K562 (cell line): Measurements from ENCODE around the gene SLC25A10. TPM values are rescaled to one million over a fixed set of nuclear protein-coding genes. Genes with fewer than 3 reads are reported as not detected.
A peak's percentile ranks its signal among the peaks of the same experiment; 100 is the strongest.

ENCODE experiments used
- ATAC-seq: fragments of 200-7000 bp; cut with Tn5 transposase; 3 replicates; pipeline ENCODE4 v1.9.1; 2020; ENCODE audit warnings: moderate library complexity
- BruUV-seq: library from RNA; stranded (reverse); fragments of 400-500 nt; replicated peaks from 2 replicates; lab custom pipeline; 2021; lab: Mats Ljungman, UMichigan
- CTCF ChIA-PET: fragments of 300-600 bp; formaldehyde crosslinking; extraction: SDS; loops from one replicate; lab custom pipeline; 2021; ENCODE audit warnings: low intra/inter-chr PET ratio; lab: Yijun Ruan, JAX
- POLR2A ChIA-PET: fragments of 300-600, 350-650 bp; sonication (Branson Sonifier 250); formaldehyde crosslinking; extraction: SDS; loops from one replicate; lab custom pipeline; 2021; ENCODE audit warnings: antibody characterized with exemption, inconsistent platforms; lab: Yijun Ruan, JAX
- DNase-seq, 4 experiments: peaks; one replicate each; pipeline versions ENCODE4 v3.0.0 to v3.0.0-alpha.2; 2011 to 2018; ENCODE audit warnings: low spot score in 3 of 4, mixed read lengths in 3 of 4; ENCODE audit errors: extremely low read depth in 1 of 4
- FAIRE-seq: peaks from 2 replicates; lab custom pipeline; 2011; peaks lifted over from hg19 to GRCh38; lab: Jason Lieb, UNC
- H2AFZ ChIP-seq: 2 replicates; pipeline ENCODE4 v1.6.0; 2011; ENCODE audit warnings: low read depth, low read length, control low read depth, inconsistent platforms
- H3K27ac ChIP-seq: fragments of 200-600 bp; 3 replicates; pipeline ENCODE4 v1.8.0; 2011; ENCODE audit warnings: low read depth, mild to moderate bottlenecking, control low read depth, inconsistent platforms, low read length, moderate library complexity, mixed read lengths; ENCODE audit errors: extremely low read depth
- H3K27me3 ChIP-seq, 2 experiments: fragments of 300-600 bp in 1 of 2; 2 replicates in 1 of 2; 3 replicates in 1 of 2; pipeline versions ENCODE4 v1.6.0 to v1.8.0; 2011; ENCODE audit warnings: inconsistent platforms in 2 of 2, low read length in 2 of 2, mild to moderate bottlenecking in 1 of 2, mixed read lengths in 1 of 2, moderate library complexity in 1 of 2; ENCODE audit not compliant: control insufficient read depth in 2 of 2, insufficient read depth in 2 of 2
- H3K36me3 ChIP-seq: fragments of 300-600 bp; 3 replicates; pipeline ENCODE4 v1.8.0; 2011; ENCODE audit warnings: mild to moderate bottlenecking, low read length, inconsistent platforms; ENCODE audit not compliant: control insufficient read depth, insufficient read depth
- H3K4me1 ChIP-seq, 2 experiments: fragments of 200-600 bp in 1 of 2; replicated peaks in 1 of 2; 2 replicates in 1 of 2; 3 replicates in 1 of 2; pipeline versions ENCODE4 v1.5.1 to v1.8.0; 2011; ENCODE audit warnings: inconsistent platforms in 2 of 2, low read length in 2 of 2, mild to moderate bottlenecking in 1 of 2, mixed read lengths in 1 of 2, moderate library complexity in 1 of 2; ENCODE audit not compliant: control insufficient read depth in 2 of 2, insufficient read depth in 2 of 2
- H3K4me2 ChIP-seq: 2 replicates; pipeline ENCODE4 v1.6.1; 2011; ENCODE audit warnings: low read length, control low read depth, inconsistent platforms, mixed read lengths; ENCODE audit not compliant: insufficient read depth
- H3K4me3 ChIP-seq: fragments of 200-600 bp; sonication (generic), shearing (Covaris generic); 2 replicates; pipeline ENCODE4 v1.5.1; 2016; ENCODE audit warnings: control low read depth, inconsistent platforms
- H3K79me2 ChIP-seq: fragments of 200-600 bp; 3 replicates; pipeline ENCODE4 v1.8.0; 2011; ENCODE audit warnings: low read length, inconsistent platforms; ENCODE audit not compliant: control insufficient read depth, insufficient read depth
- H3K9ac ChIP-seq, 2 experiments: 2 replicates each; pipeline versions ENCODE4 v1.6.0 to v1.6.1; 2011; ENCODE audit warnings: low read depth in 2 of 2, low read length in 2 of 2, control low read depth in 1 of 2, inconsistent platforms in 1 of 2, mild to moderate bottlenecking in 1 of 2, mixed read lengths in 1 of 2; ENCODE audit not compliant: insufficient read depth in 1 of 2
- H3K9me1 ChIP-seq: one replicate; pipeline ENCODE4 v1.6.0; 2011; ENCODE audit warnings: inconsistent platforms, mild to moderate bottlenecking, low read length, moderate library complexity; ENCODE audit not compliant: control insufficient read depth, insufficient read depth
- H3K9me3 ChIP-seq: replicated peaks from 2 replicates; pipeline ENCODE4 v1.5.1; 2011; ENCODE audit warnings: low read depth, low read length, inconsistent platforms; ENCODE audit not compliant: control insufficient read depth, insufficient read depth
- H4K20me1 ChIP-seq: replicated peaks from 2 replicates; pipeline ENCODE4 v1.6.1; 2011; ENCODE audit warnings: low read length, inconsistent platforms, mixed read lengths; ENCODE audit not compliant: control insufficient read depth, insufficient read depth
- ARID4B ChIP-seq: sonication (generic); formaldehyde crosslinking; IDR thresholded peaks from 2 replicates; pipeline ENCODE4 v1.8.0; 2022; ENCODE audit warnings: mild to moderate bottlenecking, missing genetic modification reagents
- MYBL2 ChIP-seq, 2 experiments: fragments of 450-650 bp in 1 of 2; sonication (generic) in 1 of 2; formaldehyde crosslinking in 1 of 2; IDR thresholded peaks; 2 replicates each; pipeline versions ENCODE4 v1.6.1 to v1.8.1; 2017 to 2022; ENCODE audit warnings: borderline replicate concordance in 1 of 2, inconsistent platforms in 1 of 2, low read depth in 1 of 2, mild to moderate bottlenecking in 1 of 2, missing genetic modification reagents in 1 of 2, moderate library complexity in 1 of 2
- ZNF224 ChIP-seq: sonication (generic); formaldehyde crosslinking; IDR thresholded peaks from 2 replicates; pipeline ENCODE4 v1.8.0; 2022; ENCODE audit warnings: mild to moderate bottlenecking, missing genetic modification reagents
- WGBS: fragments of 100-300 bp; shearing (Covaris generic); methylation state at CpG from one replicate; pipeline ENCODE4 v1.1.6; 2016; ENCODE audit warnings: low coverage, mixed read lengths; ENCODE audit not compliant: insufficient coverage; ENCODE audit errors: missing lambda C conversion rate; 5-methylcytosine and 5-hydroxymethylcytosine counted together
- in situ Hi-C: fragments of 300-500 bp; cut with MboI; formaldehyde crosslinking; loops from 4 replicates; pipeline ENCODE4 v1.15.0; 2018; ENCODE audit warnings: inconsistent platforms, mixed read lengths
- intact Hi-C: fragments of 100-400 bp; cut with micrococcal nuclease; formaldehyde crosslinking; loops from 2 replicates; pipeline ENCODE4 v1.14.2; 2022
- polyA plus RNA-seq, 8 experiments: library from polyadenylated mRNA; depleted of rRNA in 4 of 8; stranded (reverse) in 5 of 8; unstranded in 3 of 8; fragments of >200 nt; fragmentation: Nextera tagmentation in 2 of 8; fragmentation: Illumina TruSeq in 1 of 8; extraction: Ambion mirVana in 2 of 8; extraction: Trizol in 1 of 8; gene quantifications; 2 replicates each; pipeline versions ENCODE4 v1.2.1 to v1.2.3, GENCODE V29; 2011 to 2014; ENCODE audit warnings: inconsistent platforms in 1 of 8, missing spikeins in 1 of 8
- total RNA-seq, 7 experiments: library from RNA; depleted of rRNA in 6 of 7; stranded (reverse); fragments of >200 nt in 6 of 7; fragmentation: Illumina TruSeq in 2 of 7; extraction: Trizol in 2 of 7; gene quantifications; 2 replicates each; pipeline versions ENCODE4 v1.2.1 to v1.2.3, GENCODE V29; 2011 to 2021; ENCODE audit warnings: low replicate concordance in 1 of 7

Gene SLC25A10
- total and polyA plus RNA-seq, 9 of the 15 experiments (the other 6 are each of a cell fraction or from before 2014, with no cell fraction given), result 0.10 to 85.6 (median 34.3) TPM

GRCh38 chr17:81687770-81688541 is 24.1 kb upstream of the SLC25A10 start (continued):
- no peak for TF ChIP-seq ZNF224 (CRISPR knock-in tag)

- no TSS peak for BruUV-seq
- ATAC-seq (no peak), DNase-seq (no peak), FAIRE-seq (no peak)
- in situ Hi-C loops (no loop called here), intact Hi-C loops (no loop called here)
- ChIA-PET CTCF (no interaction called here), POLR2A (no interaction called here)
- Histone ChIP-seq H3K27me3 (no peaks in the 10 kb centered on the region), H3K9ac (no peak overlapping the region), H3K9me3 (no peaks in the 10 kb centered on the region), H3K4me3 (no peak overlapping the region), H3K79me2 (peaks cover 35% of the 10 kb centered on the region), H4K20me1 (peaks cover 16% of the 10 kb centered on the region; the same call in 1 of the 2 replicates), H3K36me3 (peaks cover 88% of the 10 kb centered on the region; the same call in 2 of the 3 replicates), H3K9me1 (peaks cover 9% of the 10 kb centered on the region), H3K27ac (no peak overlapping the region), H2AFZ (no peak overlapping the region), H3K4me2 (no peak overlapping the region), H3K4me1 (peaks cover 13 to 74% of the 10 kb centered on the region in 2 experiments)
- 95% methylated on average over 10 of the region's 14 CpGs for WGBS
- TF ChIP-seq ARID4B (CRISPR knock-in tag) (0 out of 2 replicates have a peak, but pooled peaks have one; percentile 29), MYBL2 (IDR thresholded peaks at IDR 0.05; ENCODE audit: low read depth) (no peak), MYBL2 (CRISPR knock-in tag; IDR thresholded peaks at IDR 0.05; ENCODE audit: borderline replicate concordance) (no peak)
These were observed 23.5 kb upstream of the SLC25A10 start for GRCh38 chr17:81688616-81689015.
